ENCODE data around the gene INSR.
A peak's percentile ranks its signal among the peaks of the same experiment; 100 is the strongest.

The INSR gene

GRCh38 chr19:7159105-7159933 is 134.9 kb downstream of the INSR start (continued):
- TF ChIP-seq GFI1B (tag by site-specific recombination; IDR thresholded peaks at IDR 0.05) (no peak), ZNF155 (tag by site-specific recombination; IDR thresholded peaks at IDR 0.05) (no peak), ZBTB21 (tag by site-specific recombination; IDR thresholded peaks at IDR 0.05) (peak; percentile 87), ZBTB48 (tag by site-specific recombination; IDR thresholded peaks at IDR 0.05) (no peak), ZNF132 (tag by site-specific recombination; IDR thresholded peaks at IDR 0.05; ENCODE audit: borderline replicate concordance) (no peak), HOXC10 (CRISPR knock-in tag; IDR thresholded peaks at IDR 0.05) (no peak), ZNF23 (tag by site-specific recombination; IDR thresholded peaks at IDR 0.05; ENCODE audit: borderline replicate concordance) (no peak), EGR2 (tag by site-specific recombination; IDR thresholded peaks at IDR 0.05; ENCODE audit: low read depth) (no peak), ZNF660 (tag by site-specific recombination; IDR thresholded peaks at IDR 0.05) (peak; percentile 57; the same call in 1 of the 2 replicates), ZNF843 (tag by site-specific recombination; IDR thresholded peaks at IDR 0.05) (0 out of 2 replicates have a peak, but pooled peaks have one; percentile 52), REST (tag by site-specific recombination; IDR thresholded peaks at IDR 0.05) (peak; percentile 54; the same call in 1 of the 2 replicates), ZNF214 (tag by site-specific recombination; IDR thresholded peaks at IDR 0.05; ENCODE audit: borderline replicate concordance) (no peak), ZNF138 (tag by site-specific recombination; IDR thresholded peaks at IDR 0.05; ENCODE audit: borderline replicate concordance) (no peak), ZNF184 (tag by site-specific recombination; IDR thresholded peaks at IDR 0.05) (peak; percentile 66; the same call in 1 of the 2 replicates), ZNF24 (tag by site-specific recombination; IDR thresholded peaks at IDR 0.05) (no peak; the same call in 1 of the 2 replicates), ZNF280D (tag by site-specific recombination; IDR thresholded peaks at IDR 0.05) (no peak), PRDM10 (tag by site-specific recombination; IDR thresholded peaks at IDR 0.05) (peak; percentile 50), OSR2 (tag by site-specific recombination; IDR thresholded peaks at IDR 0.05) (peak; percentile 12; the same call in 1 of the 2 replicates), ZXDB (tag by site-specific recombination; IDR thresholded peaks at IDR 0.05) (peak; percentile 72; the same call in 1 of the 2 replicates), ZNF10 (tag by site-specific recombination; IDR thresholded peaks at IDR 0.05) (peak; percentile 72), ZEB2 (tag by site-specific recombination; IDR thresholded peaks at IDR 0.05) (peak; percentile 92), ZBTB10 (tag by site-specific recombination; IDR thresholded peaks at IDR 0.05) (no peak), ZNF768 (tag by site-specific recombination; IDR thresholded peaks at IDR 0.05) (no peak), ZNF169 (tag by site-specific recombination; IDR thresholded peaks at IDR 0.05) (no peak), KLF10 (tag by site-specific recombination; IDR thresholded peaks at IDR 0.05) (peak; percentile 65), ZNF48 (tag by site-specific recombination; IDR thresholded peaks at IDR 0.05) (no peak), ZNF311 (tag by site-specific recombination; IDR thresholded peaks at IDR 0.05; ENCODE audit: borderline replicate concordance) (no peak)
